ELR (cell line): ENCODE data around the gene PGA5.

Experiments used
- DNase-seq: peaks from one replicate; pipeline ENCODE4 v3.0.0-alpha.2; 2015; ENCODE audit warnings: low read depth

PGA5 gene

DNA sequence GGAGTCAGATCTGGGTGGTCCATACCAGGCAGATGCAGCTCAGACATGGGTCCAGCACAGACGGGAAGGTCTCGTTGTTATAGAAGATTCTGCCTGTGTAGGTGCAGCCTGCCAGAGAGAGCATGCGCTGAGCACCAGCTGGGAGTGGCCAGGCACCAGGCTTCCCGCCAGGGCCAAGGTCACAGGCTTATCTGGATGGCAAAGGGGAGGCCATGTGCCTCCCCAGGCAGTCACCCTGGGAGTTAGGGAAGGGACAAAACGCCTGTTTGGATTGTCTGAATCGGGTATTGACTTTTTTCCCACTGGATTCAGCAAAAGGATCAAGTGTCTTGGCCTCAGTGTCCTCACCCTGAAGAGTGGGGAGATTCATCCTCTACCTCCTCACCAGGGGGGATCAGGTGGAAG, 26.5 kb downstream of the PGA5 start:
- no peak for DNase-seq

GRCh38 chr11:61268588-61269250, 27.7 kb downstream of the PGA5 start:
- no peak for DNase-seq

- peak; percentile 58 for DNase-seq
These were observed 29.5 kb downstream of the PGA5 start for GRCh38 chr11:61270354-61271076.

DNA sequence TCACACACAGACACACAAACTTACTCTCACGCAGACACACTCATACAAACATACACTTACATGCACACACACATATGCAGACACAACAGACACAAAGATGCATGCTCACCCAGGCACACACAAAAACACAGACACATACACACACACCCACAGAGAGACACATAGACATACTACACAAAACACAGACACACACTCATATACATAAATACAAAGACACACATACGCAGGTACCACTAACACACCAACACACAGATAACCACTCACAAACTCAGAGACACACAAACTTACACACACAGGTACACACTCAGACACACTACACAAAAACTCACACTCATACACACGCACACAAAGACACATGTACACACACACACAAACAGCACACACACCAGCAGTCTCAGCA, 31.8 kb downstream of the PGA5 start:
- no peak for DNase-seq

DNA sequence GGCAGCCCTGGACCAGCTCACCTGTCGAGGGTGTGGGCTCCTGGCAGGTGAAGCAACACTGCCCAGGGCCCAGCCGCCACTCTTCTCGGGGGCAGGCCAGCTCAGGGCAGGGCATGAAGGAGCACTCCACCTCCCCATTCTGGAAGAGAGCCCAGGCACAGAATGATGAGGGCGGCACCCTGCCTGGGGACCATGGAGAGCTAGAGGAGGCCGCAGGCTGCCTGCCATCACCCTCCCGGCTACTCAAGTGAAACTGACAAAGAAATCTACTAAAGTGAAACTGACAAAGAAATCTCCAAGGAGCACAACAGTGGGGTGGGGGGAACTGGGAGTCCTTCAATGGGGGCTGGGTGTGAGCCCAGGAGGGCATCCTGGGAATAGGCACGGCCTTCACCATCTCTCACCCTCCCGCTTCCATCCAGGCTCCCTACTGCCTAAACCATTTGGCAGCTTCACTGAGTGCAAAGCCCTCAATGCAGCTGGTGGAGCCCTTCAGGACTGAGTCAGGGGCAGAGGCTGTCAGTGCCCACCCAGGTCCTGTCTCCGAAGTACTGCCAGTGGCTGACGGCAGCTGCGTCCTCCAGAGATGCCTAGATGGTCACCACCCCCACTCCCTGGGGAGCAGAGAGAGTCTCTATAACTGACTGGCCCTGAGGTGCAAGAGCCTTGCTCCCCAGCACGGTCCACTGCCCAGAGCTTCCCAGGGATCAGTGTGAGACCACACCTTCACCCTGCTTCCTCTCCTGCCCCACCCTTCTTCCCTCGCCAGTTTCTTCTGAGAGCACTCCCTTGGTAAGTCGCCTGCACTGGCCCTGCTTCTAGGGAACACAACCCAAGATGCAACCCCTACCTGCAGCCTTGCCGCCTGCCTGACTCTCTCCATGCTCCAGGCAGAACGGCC, 32.5 kb downstream of the PGA5 start:
- no peak for DNase-seq

- no peak for DNase-seq
These were observed 33.1 kb downstream of the PGA5 start for GRCh38 chr11:61274084-61274483.

DNA sequence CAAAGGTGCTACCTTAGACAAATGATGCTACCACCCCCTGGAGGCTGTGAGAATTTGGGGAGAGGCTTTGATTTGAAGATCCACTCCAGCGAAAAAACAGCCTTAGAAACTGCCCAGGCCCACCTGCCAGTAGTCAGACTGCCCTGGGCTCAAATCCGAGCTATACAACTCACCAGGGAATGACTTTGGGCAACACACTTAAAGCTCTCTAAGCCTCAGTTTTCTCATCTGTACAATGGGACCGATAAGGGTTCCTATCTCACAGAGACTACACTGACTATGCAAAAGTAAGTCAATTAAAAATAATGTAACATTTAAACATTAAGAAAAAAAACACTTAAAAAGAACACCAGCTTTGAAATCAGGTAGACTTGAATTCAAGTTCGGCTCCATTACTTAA, 34.2 kb downstream of the PGA5 start:
- DNase-seq, result no peak

DNA sequence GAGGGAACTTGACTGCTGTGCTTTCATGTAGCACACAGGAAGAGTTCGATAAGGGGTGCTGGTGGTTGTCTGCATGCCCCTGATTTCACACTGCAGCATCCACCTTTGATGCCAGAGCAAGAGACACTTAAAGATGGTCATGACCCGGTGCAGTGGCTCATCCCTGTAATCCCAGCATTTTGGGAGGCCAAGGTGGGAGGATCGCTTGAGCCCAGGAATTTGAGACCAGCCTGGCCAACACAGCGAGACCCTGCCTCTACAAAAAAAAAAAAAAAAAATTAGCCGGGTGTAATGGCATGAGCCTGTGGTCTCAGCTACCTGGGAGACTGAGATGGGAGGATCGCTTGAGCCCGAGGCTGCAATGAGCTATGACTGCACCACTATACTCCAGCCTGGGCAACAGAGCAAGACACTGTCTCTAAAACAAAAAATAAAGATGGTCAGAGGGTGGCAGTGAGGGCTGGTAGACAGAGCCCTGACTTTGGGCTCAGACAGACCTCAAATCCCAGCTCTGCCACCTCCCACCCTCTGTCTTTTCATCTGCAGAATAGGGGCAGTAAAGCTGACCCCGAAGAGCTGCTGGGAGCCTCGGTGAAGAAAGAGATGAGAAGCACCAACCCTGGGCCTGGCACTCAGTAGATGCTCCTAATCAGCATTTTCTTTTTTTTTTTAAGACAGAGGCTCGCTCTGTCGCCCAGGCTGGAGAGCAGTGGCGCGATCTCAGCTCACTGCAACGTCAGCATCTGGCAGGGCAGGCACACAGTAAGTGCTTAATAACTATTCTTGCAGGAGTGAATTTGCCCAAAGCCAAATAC, 36.4 kb downstream of the PGA5 start:
- DNase-seq, result no peak

DNA sequence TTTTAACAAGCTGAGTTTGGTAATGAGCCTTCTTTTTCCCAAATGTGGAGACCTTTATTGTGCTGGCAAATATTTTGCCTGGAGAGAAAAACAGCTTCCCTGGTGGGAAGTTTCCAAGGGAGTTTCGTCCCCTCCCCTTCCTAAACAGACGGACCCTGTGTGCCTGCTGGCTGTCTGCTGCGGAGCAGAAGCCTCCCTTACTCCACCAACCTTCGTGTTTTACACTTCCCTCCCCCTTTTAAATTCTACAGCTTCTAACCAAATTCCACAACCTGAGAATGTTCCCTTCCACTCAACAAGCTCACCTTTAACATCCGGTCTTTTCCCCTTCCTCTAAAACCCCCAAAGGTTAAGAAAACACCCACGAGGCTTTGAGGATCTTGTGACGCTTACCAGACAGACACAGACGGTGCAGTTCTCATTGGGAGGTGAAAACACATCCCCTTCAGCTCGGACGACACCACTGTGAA, 37.1 kb downstream of the PGA5 start:
- no peak for DNase-seq

DNA sequence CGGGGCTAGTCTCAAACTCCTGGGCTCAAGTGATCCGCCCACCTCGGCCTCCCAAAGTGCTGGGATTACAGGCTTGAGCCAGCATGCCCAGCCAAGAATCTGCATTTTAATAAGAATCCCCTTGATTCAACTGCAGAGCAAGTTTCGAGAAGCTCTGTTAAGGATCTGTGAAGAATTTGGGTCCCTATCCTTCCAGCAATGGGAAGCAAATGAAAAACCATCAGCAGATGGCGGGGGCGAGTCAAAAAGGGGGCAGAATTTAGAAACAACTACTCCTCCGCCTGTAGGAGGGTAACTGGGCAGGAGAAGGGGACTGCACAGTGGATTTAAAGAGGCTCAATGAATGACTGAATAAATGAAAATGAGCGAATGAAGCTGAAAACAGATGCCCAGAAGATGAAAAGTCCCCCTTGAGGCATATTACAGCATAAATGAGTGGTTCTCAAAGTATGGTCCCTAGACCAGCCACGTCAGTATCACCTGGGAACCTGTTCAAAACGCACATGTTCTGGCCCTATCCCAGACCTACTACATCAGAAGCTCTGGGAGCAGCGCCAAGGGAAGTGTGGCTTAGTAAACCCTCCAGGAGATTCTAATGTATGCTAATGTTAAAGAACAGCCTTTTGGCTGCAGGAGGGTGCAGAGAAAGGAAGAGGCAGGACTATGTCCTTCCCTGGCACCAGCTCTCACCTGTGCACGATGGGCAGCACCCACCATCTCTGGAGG, 39.1 kb downstream of the PGA5 start:
- DNase-seq, result peak; percentile 64

DNA sequence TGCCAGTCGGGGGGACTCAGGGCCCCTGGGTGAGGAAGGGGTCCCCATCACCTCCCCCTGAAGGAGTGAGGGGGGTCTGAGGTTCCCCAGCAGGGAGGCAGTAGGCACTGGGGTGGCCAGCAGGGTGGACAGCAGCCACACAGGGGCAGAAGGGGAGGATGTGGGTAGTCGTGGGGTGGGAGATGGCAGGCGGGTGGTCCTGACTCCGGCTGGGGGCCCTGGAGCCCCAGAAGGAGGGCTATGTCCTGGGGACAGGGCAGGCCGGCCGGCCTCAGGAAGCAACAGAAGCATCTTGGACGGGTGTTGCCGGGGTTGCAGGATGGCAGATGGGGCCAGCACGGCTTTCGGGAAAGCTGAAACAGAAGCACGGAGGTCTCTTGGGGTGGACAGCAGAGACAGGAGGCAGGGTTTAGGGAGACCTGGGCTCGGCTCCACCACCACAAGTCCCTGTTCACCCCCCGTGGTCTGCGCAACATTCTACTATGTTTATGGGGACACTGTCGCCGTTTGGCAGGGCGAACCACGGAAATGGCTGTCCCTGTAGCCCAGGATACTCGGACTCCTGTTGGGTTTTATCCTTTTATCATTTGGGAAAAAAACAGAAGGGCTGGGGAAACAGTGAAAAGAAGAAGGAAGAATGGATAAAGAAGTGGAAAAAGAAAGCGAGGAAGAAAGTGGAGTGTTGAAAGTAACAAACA, 40.1 kb downstream of the PGA5 start:
- no peak for DNase-seq

GRCh38 chr11:61281581-61282250, 40.7 kb downstream of the PGA5 start:
- DNase-seq, result peak; percentile 45

GRCh38 chr11:61283613-61284012, 42.6 kb downstream of the PGA5 start:
- no peak for DNase-seq

DNA sequence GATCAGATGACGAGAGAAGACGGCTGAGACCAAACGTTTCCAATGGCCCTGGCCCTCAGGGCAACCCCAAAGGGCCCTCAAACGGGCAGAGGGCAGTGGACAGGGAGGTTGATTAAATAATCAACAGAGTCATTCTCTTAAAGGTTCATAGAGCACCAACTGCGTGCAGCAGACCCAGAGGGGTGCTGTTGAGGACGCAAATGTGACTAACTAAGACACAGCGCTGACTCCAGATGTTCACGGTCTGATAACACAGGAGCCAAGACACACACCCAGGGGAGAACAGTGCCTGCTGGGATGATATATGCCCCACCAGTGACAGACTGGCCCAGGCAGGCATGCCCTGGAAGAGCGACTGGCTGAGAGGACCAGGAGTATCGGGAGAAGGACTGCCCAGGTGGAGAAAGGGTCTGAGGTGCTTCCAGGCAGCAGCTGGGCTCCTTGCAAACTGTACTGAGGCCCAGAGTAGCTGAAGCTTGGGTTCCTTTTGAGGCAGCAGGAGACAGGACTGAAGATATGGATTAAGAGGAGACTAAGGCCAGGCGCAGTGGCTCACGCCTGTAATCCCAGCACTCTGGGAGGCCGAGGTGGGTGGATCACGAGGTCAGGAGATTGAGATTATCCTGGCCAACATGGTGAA, 46.5 kb downstream of the PGA5 start:
- DNase-seq, result no peak

- DNase-seq, result no peak
These were observed 50.1 kb downstream of the PGA5 start for GRCh38 chr11:61290905-61291690.

DNA sequence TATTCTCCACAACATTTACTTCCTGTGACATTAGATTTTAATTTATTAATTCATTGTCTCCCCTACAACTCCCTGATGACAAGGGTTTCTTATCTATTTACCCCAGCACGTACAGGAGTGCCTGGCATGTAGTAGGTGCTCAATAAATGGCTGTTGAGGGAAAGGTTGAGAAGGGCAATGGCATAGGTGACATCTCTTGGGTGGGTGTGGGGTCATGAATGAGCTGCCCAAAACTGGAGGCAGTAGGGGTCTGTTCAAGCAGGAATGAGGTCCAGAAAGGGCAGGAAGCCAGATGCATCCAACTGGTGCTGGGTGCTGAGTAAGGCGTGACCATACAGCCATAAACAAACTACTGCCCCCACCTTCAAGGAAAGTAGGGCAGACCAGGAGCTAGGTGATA, 51.4 kb downstream of the PGA5 start:
- no peak for DNase-seq

DNA sequence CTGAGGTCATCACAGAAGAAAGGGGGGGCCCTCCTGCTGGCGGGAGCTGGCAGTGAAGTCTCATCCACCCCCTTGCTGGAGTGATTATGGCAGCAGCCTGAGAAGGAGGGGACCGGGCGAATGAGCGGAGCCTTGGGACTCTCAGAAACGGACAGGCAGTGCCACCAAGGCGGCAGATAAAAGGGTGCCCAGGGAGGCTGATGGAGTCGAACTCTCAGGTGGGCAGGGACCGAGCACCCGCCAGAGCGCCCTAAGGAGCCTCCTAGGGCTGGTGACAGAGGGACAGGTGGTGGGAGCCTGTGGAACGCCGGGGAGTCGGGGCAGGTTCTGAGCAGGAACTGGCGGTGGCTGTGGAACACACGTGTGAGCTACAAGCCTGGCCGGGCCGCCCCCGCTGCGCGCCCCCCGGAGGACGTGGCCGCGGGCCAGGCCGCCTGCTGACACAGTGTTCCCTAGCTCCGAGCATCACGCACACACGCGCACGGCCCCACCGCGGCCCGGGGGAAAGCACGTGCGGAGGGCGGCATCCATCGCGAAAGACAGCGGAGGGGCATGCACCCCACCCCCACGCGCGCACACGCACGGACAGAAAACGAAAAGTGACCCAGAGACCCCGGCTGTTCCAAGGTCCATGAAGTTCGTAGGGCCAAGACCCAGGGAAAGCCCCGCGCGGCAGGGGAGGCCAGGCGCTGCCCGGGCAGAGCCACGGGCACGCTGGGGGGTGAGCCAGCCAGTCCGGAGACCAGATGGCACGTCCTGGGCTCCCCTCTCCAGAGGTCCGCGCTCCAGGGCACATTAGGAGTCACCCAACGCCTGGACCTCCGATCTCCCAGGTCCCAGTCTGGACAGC, 53.1 kb downstream of the PGA5 start:
- DNase-seq, result peak; percentile 63
